ENCODE results near the gene KIF1A. TPM values are rescaled to one million over a fixed set of nuclear protein-coding genes. Genes with fewer than 3 reads are reported as not detected.

The KIF1A gene
- total RNA-seq, 1 donor from 2014 or later = 0.42 TPM

- intact Hi-C loops (cut with micrococcal nuclease) = loop anchor here (5.0 kb wide), 1 partner anchor 810 kb away; no protein-coding TSS in a partner anchor
Observed at GRCh38 chr2:240846873-240847595, 27.0 kb upstream of the KIF1A start.

DNA sequence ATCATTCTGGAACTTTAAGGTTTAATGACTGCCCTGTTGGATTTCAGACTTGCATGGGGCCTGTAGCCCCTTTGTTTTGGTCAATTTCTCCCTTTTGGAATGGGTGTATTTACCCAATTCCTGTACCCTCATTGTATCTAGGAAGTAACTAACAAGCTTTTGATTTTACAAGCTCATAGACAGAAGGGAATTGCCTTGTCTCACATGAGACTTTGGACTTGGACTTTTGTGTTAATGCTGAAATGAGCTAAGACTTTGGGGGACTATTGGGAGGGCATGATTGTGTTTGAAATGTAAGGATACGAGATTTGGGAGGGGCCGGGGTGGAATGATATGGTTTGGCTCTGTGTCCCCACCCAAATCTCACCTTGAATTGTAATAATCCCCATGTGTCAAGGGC lies 26.3 kb upstream of the KIF1A start:
- intact Hi-C loops (cut with micrococcal nuclease) = loop anchor here (5.0 kb wide), 1 partner anchor 811 kb away; no protein-coding TSS in a partner anchor

DNA sequence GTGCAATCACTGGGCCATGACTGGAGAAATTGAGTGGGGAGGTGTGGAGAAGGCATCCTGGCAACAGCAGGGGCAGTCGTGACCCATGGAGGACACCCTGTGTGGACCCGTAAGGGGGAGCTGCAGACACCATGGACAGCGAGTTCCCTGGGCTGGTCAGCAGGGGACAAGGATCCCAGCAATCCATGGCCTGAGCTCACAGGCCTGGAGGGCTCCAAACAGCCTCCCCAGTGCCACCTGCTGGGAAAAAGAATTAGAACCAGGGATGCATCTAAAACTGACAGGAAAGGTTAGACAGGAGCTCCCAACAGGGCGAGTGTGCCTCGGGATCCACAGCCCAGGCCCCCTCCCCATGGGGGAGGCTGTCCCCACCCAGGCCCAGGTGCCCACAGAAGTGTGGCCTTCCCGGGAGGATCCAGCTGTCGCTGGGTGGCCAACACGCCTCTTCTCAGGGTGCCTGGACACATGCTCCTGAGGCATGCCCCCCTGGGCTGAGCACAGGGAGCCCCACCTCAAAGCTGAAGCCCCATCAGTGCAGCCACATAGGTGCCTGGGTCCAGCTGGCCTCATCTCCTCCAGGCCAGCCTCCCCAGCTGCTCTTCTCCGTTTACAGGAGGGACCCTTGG lies 20.5 kb upstream of the KIF1A start:
- intact Hi-C loops (cut with micrococcal nuclease) = loop anchor here (1.0 kb wide), 1 partner anchor 326 kb away; no protein-coding TSS in a partner anchor

GRCh38 chr2:240839152-240840143 lies 19.4 kb upstream of the KIF1A start:
- intact Hi-C loops (cut with micrococcal nuclease) = loop anchor here (1.0 kb wide), 1 partner anchor 325 kb away; no protein-coding TSS in a partner anchor

DNA sequence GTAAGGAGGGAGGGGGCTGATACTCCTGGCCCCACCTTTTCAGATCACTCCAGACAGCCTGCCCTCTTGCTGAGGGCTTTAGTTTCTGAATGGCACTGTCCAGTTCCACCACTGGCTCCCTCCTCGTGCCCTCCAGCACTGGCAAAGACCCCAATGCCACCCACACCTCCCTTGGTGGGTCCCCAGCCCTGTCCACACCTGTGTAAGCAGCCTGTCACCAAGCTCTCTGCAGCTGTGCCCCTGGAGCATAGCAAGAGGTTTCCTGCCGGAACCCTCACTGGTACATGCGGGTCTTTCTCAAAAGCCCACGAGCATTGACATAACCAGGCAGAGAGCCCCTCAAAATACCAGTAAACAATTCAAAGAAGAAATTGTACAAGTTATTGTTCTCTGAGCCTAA lies 17.6 kb upstream of the KIF1A start:
- intact Hi-C loops (cut with micrococcal nuclease) = no loop called here

DNA sequence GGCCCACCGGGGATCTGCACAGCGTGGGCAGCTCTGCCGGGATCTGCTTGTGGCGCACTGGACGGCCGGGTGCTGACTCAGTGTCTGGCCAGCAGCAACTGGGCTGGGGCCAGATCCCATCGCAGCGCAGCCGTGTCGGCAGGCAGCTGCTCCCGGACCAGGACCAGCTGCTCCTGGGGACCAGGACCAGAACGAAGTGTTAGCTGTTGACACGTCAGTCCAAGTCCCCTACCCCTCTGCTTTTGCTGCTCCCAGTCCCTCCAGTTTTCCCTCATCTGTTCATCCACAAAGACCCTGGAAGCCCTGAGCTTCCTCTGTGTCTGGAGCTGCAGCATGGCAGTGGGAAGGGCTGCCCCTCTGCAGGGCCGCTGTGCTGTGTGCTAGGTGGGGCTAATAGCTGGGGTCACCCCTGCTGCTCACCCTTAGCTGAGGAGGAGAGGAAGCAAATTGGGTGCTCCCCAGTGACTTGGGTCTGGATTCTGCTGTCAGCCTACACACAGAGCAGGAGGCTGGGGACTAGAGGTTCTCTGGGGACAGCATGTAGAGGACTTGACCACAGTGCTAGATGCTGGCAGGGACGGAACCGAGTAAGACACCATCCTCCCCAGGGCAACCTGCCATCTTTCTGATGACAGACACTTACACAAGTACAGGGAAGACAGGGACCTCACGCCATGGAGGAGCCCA lies 16.9 kb upstream of the KIF1A start:
- intact Hi-C loops (cut with micrococcal nuclease) = no loop called here

DNA sequence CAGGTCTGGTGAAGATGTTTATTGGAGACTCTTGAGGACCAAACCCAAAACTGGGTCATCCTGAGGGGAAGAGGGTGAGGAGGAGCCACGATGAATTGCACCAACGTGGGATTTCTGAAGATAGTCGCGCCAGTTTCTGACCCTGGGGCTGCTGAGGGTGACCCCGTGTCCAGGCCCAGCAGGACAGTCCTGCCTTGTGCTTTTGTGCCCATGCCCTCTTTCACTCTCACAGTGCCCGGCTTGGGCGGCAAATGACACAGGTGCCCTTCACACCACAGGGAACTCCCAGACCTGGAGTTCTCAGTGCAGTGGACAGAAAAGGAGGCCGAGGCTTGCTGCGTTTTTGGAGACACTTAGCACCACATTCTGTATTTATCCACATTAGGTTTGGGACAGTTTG lies 15.5 kb upstream of the KIF1A start:
- intact Hi-C loops (cut with micrococcal nuclease) = no loop called here

GRCh38 chr2:240834377-240834975 lies 14.5 kb upstream of the KIF1A start:
- intact Hi-C loops (cut with micrococcal nuclease) = loop anchor here (5.0 kb wide), 1 partner anchor 268 kb away; the partner anchor contains the start of gene MTERF4

DNA sequence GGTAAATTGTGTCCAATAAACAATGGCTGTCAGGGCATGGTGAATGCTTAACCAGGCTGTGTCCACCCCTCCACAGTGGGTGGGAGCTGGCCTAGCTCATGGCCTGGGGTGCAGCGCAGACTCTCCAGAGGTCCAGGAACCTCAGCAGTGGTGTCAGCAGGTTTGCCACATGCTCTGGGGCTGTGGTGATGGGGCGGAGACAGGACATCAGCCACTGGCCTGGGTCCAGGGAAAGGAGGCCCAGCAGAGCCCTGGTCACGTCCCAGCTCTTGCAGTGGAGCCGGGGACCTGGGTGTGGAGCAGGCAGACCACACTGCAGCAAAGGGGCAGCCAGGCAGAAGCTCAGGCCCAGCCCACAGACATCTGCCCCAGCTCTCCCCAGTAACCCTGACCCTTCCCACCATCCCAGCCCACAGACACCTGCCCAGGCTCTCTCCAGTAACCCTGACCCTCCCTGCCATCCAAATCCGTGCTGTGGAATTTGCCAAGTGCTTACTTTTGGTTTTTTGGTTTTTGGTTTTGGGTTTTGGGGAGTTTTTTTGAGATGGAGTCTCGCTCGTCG lies 13.8 kb upstream of the KIF1A start:
- intact Hi-C loops (cut with micrococcal nuclease) = loop anchor here (2.0 to 5.0 kb wide), 4 partner anchors 213 to 675 kb away; partner anchors contain the start of genes MTERF4 and STK25

DNA sequence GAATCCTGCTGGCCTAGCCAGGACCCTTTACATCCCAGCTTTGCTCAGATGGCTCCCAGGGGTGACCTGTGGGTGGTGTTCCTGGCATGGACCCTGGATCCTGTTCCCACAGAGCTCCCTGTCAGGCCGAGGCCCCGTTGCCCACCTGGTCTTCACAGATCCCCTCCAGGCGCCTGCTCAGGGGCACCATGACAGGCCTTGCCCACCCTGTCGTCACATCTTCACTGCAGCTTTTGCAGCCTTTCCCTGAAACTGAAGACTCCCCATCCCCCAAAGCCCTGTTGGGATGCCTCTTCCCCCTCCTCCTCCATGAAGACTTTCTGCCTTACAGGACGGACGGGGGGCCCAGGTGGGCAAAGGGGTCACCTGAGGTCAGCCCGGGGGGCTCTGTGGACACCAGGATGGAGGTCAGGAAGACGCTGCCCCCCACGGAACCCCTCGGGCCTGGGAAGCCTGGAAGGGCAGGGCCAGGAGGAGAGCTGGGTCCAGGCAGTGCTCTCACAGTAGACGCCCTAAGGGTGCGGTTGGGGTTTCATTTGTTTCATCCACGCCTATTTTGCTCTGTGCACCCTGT lies 13.0 kb upstream of the KIF1A start:
- intact Hi-C loops (cut with micrococcal nuclease) = loop anchor here (1.0 to 5.0 kb wide), 16 partner anchors 165 to 869 kb away; partner anchors contain the start of genes ATG4B, CAPN10, FARP2 and GPC1

DNA sequence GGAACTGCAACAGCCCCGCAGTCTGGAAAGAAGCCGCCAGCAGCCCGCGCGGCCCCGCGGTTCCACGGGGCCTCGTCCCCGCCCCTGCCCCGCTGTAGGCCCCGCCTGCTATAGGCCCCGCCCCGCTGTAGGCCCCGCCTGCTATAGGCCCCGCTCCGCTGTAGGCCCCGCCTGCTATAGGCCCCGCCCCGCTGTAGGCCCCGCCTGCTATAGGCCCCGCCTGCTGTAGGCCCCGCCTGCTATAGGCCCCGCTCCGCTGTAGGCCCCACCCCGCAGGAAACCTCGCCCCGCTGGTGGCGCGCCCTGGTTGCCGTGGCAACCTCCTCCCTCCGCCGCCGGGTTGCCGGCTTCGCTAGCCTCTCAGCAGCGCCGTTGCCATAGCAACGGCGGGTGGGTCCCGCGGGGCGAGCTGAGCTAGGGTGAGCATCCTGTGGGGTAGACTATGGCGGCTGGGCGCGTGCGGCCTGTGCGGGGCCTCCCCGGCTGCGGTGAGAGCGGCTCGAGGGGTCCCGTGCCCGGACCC lies 12.2 kb upstream of the KIF1A start:
- intact Hi-C loops (cut with micrococcal nuclease) = loop anchor here (1.0 to 5.0 kb wide), 16 partner anchors 166 to 870 kb away; partner anchors contain the start of genes ATG4B, CAPN10, FARP2 and GPC1

GRCh38 chr2:240831594-240832204 lies 11.7 kb upstream of the KIF1A start:
- intact Hi-C loops (cut with micrococcal nuclease) = loop anchor here (1.0 to 5.0 kb wide), 16 partner anchors 167 to 871 kb away; partner anchors contain the start of genes ATG4B, CAPN10, FARP2 and GPC1

DNA sequence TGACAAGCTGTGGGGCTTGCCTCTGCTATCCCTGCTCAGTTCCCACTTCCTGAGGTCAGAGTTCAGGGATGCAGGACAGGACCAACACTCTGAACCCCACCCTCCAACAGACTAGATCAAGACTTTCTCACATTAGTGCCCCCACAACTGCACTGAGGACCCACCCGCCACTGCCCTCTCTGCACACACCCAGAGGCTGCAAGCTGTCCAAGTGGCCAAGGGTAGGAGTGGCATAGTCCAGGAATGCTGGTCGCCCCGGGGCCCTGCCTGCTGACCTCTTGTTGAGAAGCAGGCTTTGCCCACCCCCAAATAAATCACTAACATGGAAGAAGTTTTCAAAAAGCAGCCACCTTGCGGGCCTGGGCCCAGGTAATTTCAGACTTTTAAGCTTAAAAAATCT lies 5.5 kb upstream of the KIF1A start:
- intact Hi-C loops (cut with micrococcal nuclease) = no loop called here

DNA sequence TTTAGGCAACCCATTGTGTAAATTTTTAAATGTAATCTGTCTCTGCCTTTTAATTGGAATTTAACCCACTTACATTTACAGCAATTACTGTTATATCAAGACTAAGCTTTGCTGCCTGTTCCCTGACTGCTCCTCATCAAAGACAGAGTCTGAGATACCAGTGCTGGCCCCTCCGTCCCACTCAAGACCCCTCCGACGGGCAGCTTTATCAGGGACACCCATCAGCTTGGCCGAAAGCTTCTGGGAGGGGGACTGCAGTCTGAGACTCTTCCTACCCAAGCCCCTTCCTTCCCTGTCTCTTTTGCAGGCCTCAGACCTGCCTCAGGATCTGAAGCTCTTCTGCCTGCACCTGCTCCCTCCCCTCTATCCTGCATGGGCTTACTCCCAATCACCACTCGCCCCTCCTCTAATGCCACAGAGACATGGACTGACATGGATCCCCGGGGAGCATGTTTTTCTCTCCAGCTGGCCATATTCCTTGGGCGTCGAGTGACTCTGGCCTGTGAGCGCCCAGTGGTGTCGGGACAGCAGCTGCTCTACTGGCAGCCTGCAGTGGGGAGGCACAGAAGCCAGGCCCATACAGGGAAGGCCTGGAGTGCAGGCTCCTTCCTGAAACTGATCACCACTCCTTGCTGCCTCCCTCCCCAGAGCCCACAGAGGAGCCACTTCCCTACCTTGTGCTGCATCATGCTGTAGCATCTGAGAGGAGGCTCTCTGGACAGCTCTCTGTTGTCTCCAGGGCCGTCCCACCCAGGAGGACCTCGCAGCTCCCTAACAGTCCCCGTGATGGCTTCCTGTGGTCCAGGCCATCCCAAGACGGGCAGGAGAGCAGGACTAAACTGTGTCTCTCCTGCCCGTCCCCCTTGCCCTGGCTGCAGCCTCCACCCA lies 3.7 kb upstream of the KIF1A start:
- intact Hi-C loops (cut with micrococcal nuclease) = no loop called here

DNA sequence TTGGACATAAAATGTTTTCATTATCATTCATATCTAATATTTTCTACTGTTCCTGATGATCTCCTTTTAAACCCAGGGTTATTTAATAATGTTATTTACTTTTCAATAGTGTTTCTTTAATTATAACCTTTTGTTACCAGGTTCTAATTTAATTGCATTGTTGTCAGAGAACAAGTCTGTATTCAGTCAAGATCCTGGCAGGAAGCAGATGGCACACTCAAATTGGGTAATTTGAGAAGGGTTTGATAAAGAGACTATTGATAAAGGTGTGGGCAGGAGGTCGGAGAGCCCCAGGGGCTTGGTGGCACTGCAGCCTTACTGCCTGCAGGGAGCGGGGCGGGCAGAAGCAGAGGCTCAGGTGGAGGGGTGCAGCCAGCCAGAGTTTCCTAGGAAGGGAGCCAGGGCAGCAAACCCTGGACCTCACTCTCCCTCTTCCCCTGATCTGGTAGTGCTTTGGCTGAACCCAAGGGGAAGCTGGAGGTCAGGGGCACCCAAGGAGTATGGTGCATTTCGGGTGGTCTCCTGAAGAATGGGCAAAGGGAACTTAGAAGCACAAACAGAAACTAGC lies 2.3 kb upstream of the KIF1A start:
- intact Hi-C loops (cut with micrococcal nuclease) = no loop called here

DNA sequence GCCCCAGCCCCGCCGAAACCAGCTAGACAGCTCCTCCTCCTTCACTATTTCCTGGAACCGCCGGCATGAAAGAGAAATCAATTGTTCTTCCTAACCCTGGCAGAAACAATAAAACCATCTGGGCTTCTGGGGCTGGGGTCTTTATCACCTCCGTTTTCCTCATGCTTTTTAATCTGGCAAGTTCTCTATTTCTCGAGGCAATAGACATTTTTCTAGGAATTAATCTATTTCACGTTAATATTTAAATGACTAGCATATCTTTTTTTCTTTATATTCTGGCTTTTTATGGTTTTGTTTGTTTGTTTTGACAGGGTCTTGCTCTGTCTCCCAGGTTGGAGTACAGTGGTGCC lies 1.4 kb upstream of the KIF1A start:
- intact Hi-C loops (cut with micrococcal nuclease) = no loop called here

All from T-helper 1 cell treated with Interleukin-12 subunit alpha and Interleukin-12 subunit beta and Interleukin-4 antibody, amounts not matched to agents 30 ng/mL and 1 ng/mL, for 36 hours (primary cell).